Measurements from ENCODE around the gene KIRREL2.

- TF ChIP-seq, protein P1, sequence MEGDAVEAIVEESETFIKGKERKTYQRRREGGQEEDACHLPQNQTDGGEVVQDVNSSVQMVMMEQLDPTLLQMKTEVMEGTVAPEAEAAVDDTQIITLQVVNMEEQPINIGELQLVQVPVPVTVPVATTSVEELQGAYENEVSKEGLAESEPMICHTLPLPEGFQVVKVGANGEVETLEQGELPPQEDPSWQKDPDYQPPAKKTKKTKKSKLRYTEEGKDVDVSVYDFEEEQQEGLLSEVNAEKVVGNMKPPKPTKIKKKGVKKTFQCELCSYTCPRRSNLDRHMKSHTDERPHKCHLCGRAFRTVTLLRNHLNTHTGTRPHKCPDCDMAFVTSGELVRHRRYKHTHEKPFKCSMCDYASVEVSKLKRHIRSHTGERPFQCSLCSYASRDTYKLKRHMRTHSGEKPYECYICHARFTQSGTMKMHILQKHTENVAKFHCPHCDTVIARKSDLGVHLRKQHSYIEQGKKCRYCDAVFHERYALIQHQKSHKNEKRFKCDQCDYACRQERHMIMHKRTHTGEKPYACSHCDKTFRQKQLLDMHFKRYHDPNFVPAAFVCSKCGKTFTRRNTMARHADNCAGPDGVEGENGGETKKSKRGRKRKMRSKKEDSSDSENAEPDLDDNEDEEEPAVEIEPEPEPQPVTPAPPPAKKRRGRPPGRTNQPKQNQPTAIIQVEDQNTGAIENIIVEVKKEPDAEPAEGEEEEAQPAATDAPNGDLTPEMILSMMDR (IDR thresholded peaks at IDR 0.05; ENCODE audit: insufficient read depth, low read depth, low read length), result no peak
- TF ChIP-seq EZH2 (IDR thresholded peaks at IDR 0.05; ENCODE audit: insufficient read depth, low read length), result no peak
These were observed 52.9 kb downstream of the KIRREL2 start for GRCh38 chr19:35909684-35910035.

Measured in astrocyte (in vitro differentiated cells and primary cell).